Naive thymus-derived CD8-positive, alpha-beta T cell (primary cell): ENCODE results near the gene EHD2. TPM values are rescaled to one million over a fixed set of nuclear protein-coding genes. Genes with fewer than 3 reads are reported as not detected.
"Not testable (repeated sequence)": the region's sequence is repeated elsewhere in the genome, so short reads cannot be mapped to it uniquely, and the experiment has no call there.

ENCODE experiments used
- ATAC-seq, 2 donors: fragments of 150-1000 bp; cut with Tn5 transposase in 1 of 2; sonication (Bioruptor Pico), chemical (Tn5 transposase) in 1 of 2; 1 replicate in 1 of 2; 2 replicates in 1 of 2; pipeline ENCODE4 v1.10.0; 2021; ENCODE audit warnings: mild to moderate bottlenecking in 2 of 2, moderate library complexity in 2 of 2
- POLR2A ChIA-PET: fragments of 350-600 bp; sonication (Branson Sonifier 250); formaldehyde crosslinking; loops from one replicate; lab custom pipeline; 2021; ENCODE audit warnings: antibody characterized with exemption; lab: Charles Lee
- DNase-seq, 10 donors: peaks; one replicate each; pipeline versions ENCODE4 v3.0.0 to v3.0.0-alpha.2; 2020 to 2022
- H3K27ac Mint-ChIP-seq, 10 donors: one replicate each; pipeline ENCODE4 v1.8.0; 2020 to 2022; ENCODE audit warnings: mild to moderate bottlenecking in 10 of 10, mixed read lengths in 10 of 10, moderate library complexity in 4 of 10, inconsistent platforms in 1 of 10
- H3K27me3 Mint-ChIP-seq, 5 donors: one replicate each; pipeline ENCODE4 v1.8.0; 2021 to 2022; ENCODE audit warnings: mixed read lengths in 5 of 5
- H3K36me3 Mint-ChIP-seq, 3 donors: one replicate each; pipeline ENCODE4 v1.8.0; 2020 to 2022; ENCODE audit warnings: mixed read lengths in 3 of 3, mild to moderate bottlenecking in 2 of 3, inconsistent platforms in 1 of 3
- H3K4me1 Mint-ChIP-seq, 4 donors: one replicate each; pipeline ENCODE4 v1.8.0; 2021 to 2022; ENCODE audit warnings: mixed read lengths in 4 of 4
- H3K4me3 Mint-ChIP-seq, 10 donors: one replicate each; pipeline ENCODE4 v1.8.0; 2020 to 2022; ENCODE audit warnings: mild to moderate bottlenecking in 10 of 10, mixed read lengths in 10 of 10, moderate library complexity in 6 of 10, inconsistent platforms in 1 of 10
- H3K9me3 Mint-ChIP-seq, 9 donors: one replicate each; pipeline ENCODE4 v1.8.0; 2020 to 2022; ENCODE audit warnings: mixed read lengths in 9 of 9, mild to moderate bottlenecking in 3 of 9, inconsistent platforms in 1 of 9, moderate library complexity in 1 of 9
- polyA plus RNA-seq, 3 donors: library from polyadenylated mRNA; unstranded; fragments of 300-500 nt; fragmentation: Illumina TruSeq; gene quantifications; one replicate each; pipeline ENCODE4 v1.2.3, GENCODE V29; 2021
- total RNA-seq, 8 experiments: library from RNA in 2 of 8; stranded (reverse) in 2 of 8; gene quantifications; one replicate each; pipeline ENCODE4 v1.2.3 and lab custom pipeline; 2021 to 2026

Gene EHD2
- total and polyA plus RNA-seq, 5 experiments from 2014 or later, result not detected

GRCh38 chr19:47723581-47723940, 10.3 kb downstream of the EHD2 start:
- H3K27ac Mint-ChIP-seq, result no peak overlapping the region
- peaks cover 0 to 6% (median 2%) of the 10 kb centered on the region in 4 donors for H3K4me1 Mint-ChIP-seq
- ATAC-seq (peak in 1 of 2 donors; percentile 30), DNase-seq (no peak)
- no peaks in the 10 kb centered on the region for H3K36me3 Mint-ChIP-seq
- no peaks in the 10 kb centered on the region for H3K9me3 Mint-ChIP-seq
- peaks cover 5 to 36% (median 26%) of the 10 kb centered on the region in 5 donors for H3K27me3 Mint-ChIP-seq
- no peak overlapping the region for H3K4me3 Mint-ChIP-seq
- POLR2A ChIA-PET, result interaction anchor here (0.7 kb wide), 1 partner anchor 28 kb away, joined by 4 read pairs; no protein-coding TSS in a partner anchor

- no peak for DNase-seq
- no peaks in the 10 kb centered on the region for H3K36me3 Mint-ChIP-seq
- POLR2A ChIA-PET, result no interaction called here
- no peaks in the 10 kb centered on the region for H3K9me3 Mint-ChIP-seq
- peaks cover 13 to 46% (median 35%) of the 10 kb centered on the region in 5 donors for H3K27me3 Mint-ChIP-seq
- H3K4me1 Mint-ChIP-seq, result peaks cover 12 to 24% (median 18%) of the 10 kb centered on the region in 4 donors
- ATAC-seq, result no peak
- H3K27ac Mint-ChIP-seq, result no peak overlapping the region
- no peak overlapping the region for H3K4me3 Mint-ChIP-seq
Observed at GRCh38 chr19:47725759-47726401, 12.7 kb downstream of the EHD2 start.

GRCh38 chr19:47726467-47726866, 13.2 kb downstream of the EHD2 start:
- DNase-seq (no peak), ATAC-seq (no peak)
- no peak overlapping the region for H3K27ac Mint-ChIP-seq
- H3K36me3 Mint-ChIP-seq, result no peaks in the 10 kb centered on the region
- peak overlapping the region in 1 of 10 donors; percentile 38 for H3K4me3 Mint-ChIP-seq
- H3K27me3 Mint-ChIP-seq, result peaks cover 14 to 46% (median 35%) of the 10 kb centered on the region in 5 donors
- POLR2A ChIA-PET, result no interaction called here
- no peaks in the 10 kb centered on the region for H3K9me3 Mint-ChIP-seq
- H3K4me1 Mint-ChIP-seq, result peaks cover 12 to 24% (median 19%) of the 10 kb centered on the region in 4 donors

GRCh38 chr19:47728295-47728694, 15.1 kb downstream of the EHD2 start:
- H3K9me3 Mint-ChIP-seq, POLR2A ChIA-PET, H3K36me3 Mint-ChIP-seq, ATAC-seq, DNase-seq: not testable (repeated sequence)
- H3K4me1 Mint-ChIP-seq, result peaks cover 12 to 24% (median 19%) of the 10 kb centered on the region in 4 donors
- peak overlapping the region in 3 of 10 donors; percentile 30 to 58 (median 33) for H3K4me3 Mint-ChIP-seq
- peaks cover 14 to 36% (median 29%) of the 10 kb centered on the region in 5 donors for H3K27me3 Mint-ChIP-seq
- H3K27ac Mint-ChIP-seq, result peak overlapping the region in 1 of 10 donors; percentile 40

GRCh38 chr19:47729468-47729798, 16.2 kb downstream of the EHD2 start:
- H3K9me3 Mint-ChIP-seq, result no peaks in the 10 kb centered on the region
- no peaks in the 10 kb centered on the region for H3K36me3 Mint-ChIP-seq
- peak overlapping the region; percentile 64 to 92 (median 77) for H3K4me3 Mint-ChIP-seq
- H3K27me3 Mint-ChIP-seq, result peaks cover 17 to 41% (median 35%) of the 10 kb centered on the region in 5 donors
- DNase-seq, result no peak
- peak overlapping the region in 3 of 10 donors; percentile 25 to 73 (median 62) for H3K27ac Mint-ChIP-seq
- peak; percentile 50 to 51 for ATAC-seq
- H3K4me1 Mint-ChIP-seq, result peaks cover 12 to 24% (median 19%) of the 10 kb centered on the region in 4 donors
- POLR2A ChIA-PET, result no interaction called here

GRCh38 chr19:47729799-47730520, 16.7 kb downstream of the EHD2 start:
- Mint-ChIP-seq H3K9me3 (no peaks in the 10 kb centered on the region), H3K36me3 (no peaks in the 10 kb centered on the region), H3K27me3 (peaks cover 17 to 37% (median 35%) of the 10 kb centered on the region in 5 donors), H3K27ac (no peak overlapping the region), H3K4me3 (peak overlapping the region; percentile 64 to 92 (median 78)), H3K4me1 (peaks cover 12 to 24% (median 19%) of the 10 kb centered on the region in 4 donors)
- ATAC-seq (peak; percentile 50 to 76), DNase-seq (peak in 1 of 10 donors; percentile 30)
- POLR2A ChIA-PET, result no interaction called here

- Mint-ChIP-seq H3K4me1 (peaks cover 12 to 24% (median 19%) of the 10 kb centered on the region in 4 donors), H3K27me3 (peaks cover 17 to 37% (median 35%) of the 10 kb centered on the region in 5 donors)
- POLR2A ChIA-PET, result no interaction called here
Observed at GRCh38 chr19:47730521-47730889, 17.3 kb downstream of the EHD2 start.

GRCh38 chr19:47730910-47731309, 17.7 kb downstream of the EHD2 start:
- no peak for ATAC-seq

More at GRCh38 chr19:47730521-47730889, 17.3 kb downstream of the EHD2 start:
- no peak overlapping the region for H3K27ac Mint-ChIP-seq
- no peak for DNase-seq
- peak overlapping the region in 8 of 10 donors; percentile 46 to 92 (median 60) for H3K4me3 Mint-ChIP-seq
- H3K9me3 Mint-ChIP-seq, result no peaks in the 10 kb centered on the region
- ATAC-seq, result peak in 1 of 2 donors; percentile 12
- H3K36me3 Mint-ChIP-seq, result no peaks in the 10 kb centered on the region

GRCh38 chr19:47735131-47735530, 21.9 kb downstream of the EHD2 start:
- ATAC-seq, result no peak
- no peak overlapping the region for H3K27ac Mint-ChIP-seq
- POLR2A ChIA-PET, result no interaction called here

More at GRCh38 chr19:47730910-47731309, 17.7 kb downstream of the EHD2 start:
- Mint-ChIP-seq H3K27ac (peak overlapping the region in 1 of 10 donors; percentile 43), H3K9me3 (no peaks in the 10 kb centered on the region), H3K4me3 (peak overlapping the region in 3 of 10 donors; percentile 60 to 78 (median 60)), H3K4me1 (peaks cover 12 to 24% (median 19%) of the 10 kb centered on the region in 4 donors), H3K36me3 (no peaks in the 10 kb centered on the region), H3K27me3 (peaks cover 17 to 36% (median 35%) of the 10 kb centered on the region in 5 donors)
- POLR2A ChIA-PET, result interaction anchor here (0.6 kb wide), 1 partner anchor 73 kb away, joined by 3 read pairs; no protein-coding TSS in a partner anchor
- DNase-seq, result no peak

GRCh38 chr19:47740866-47741519, 27.8 kb downstream of the EHD2 start:
- Mint-ChIP-seq H3K36me3 (peaks cover 0 to 4% (median 0%) of the 10 kb centered on the region in 3 donors), H3K27me3 (peaks cover 0 to 2% (median 0%) of the 10 kb centered on the region in 5 donors), H3K4me3 (no peak overlapping the region), H3K4me1 (peaks cover 8 to 26% (median 15%) of the 10 kb centered on the region in 4 donors), H3K27ac (no peak overlapping the region), H3K9me3 (no peaks in the 10 kb centered on the region)
- DNase-seq (no peak), ATAC-seq (no peak)
- POLR2A ChIA-PET, result interaction anchor here (0.6 kb wide), 1 partner anchor 304 kb away, joined by 3 read pairs; no protein-coding TSS in a partner anchor

More at GRCh38 chr19:47735131-47735530, 21.9 kb downstream of the EHD2 start:
- no peaks in the 10 kb centered on the region for H3K36me3 Mint-ChIP-seq
- H3K4me3 Mint-ChIP-seq, result no peak overlapping the region
- H3K9me3 Mint-ChIP-seq, result no peaks in the 10 kb centered on the region
- peaks cover 2 to 6% (median 4%) of the 10 kb centered on the region in 4 donors for H3K4me1 Mint-ChIP-seq
- DNase-seq, result no peak
- H3K27me3 Mint-ChIP-seq, result peaks cover 7 to 14% (median 10%) of the 10 kb centered on the region in 5 donors

- ATAC-seq (no peak), DNase-seq (no peak)
- H3K4me1 Mint-ChIP-seq, result peaks cover 8 to 29% (median 16%) of the 10 kb centered on the region in 4 donors
- peak overlapping the region in 6 of 10 donors; percentile 31 to 70 (median 51) for H3K4me3 Mint-ChIP-seq
- POLR2A ChIA-PET, result no interaction called here
- peak overlapping the region in 1 of 10 donors; percentile 22 for H3K27ac Mint-ChIP-seq
- H3K9me3 Mint-ChIP-seq, result no peaks in the 10 kb centered on the region
- peaks cover 0 to 4% (median 0%) of the 10 kb centered on the region in 3 donors for H3K36me3 Mint-ChIP-seq
- peaks cover 0 to 2% (median 0%) of the 10 kb centered on the region in 5 donors for H3K27me3 Mint-ChIP-seq
Observed at GRCh38 chr19:47741544-47742140, 28.4 kb downstream of the EHD2 start.

GRCh38 chr19:47742634-47743033, 29.4 kb downstream of the EHD2 start:
- H3K27me3 Mint-ChIP-seq, result peaks cover 0 to 2% (median 0%) of the 10 kb centered on the region in 5 donors
- DNase-seq (no peak), ATAC-seq (no peak)
- peak overlapping the region in 2 of 10 donors; percentile 33 to 88 for H3K27ac Mint-ChIP-seq
- H3K9me3 Mint-ChIP-seq, result no peaks in the 10 kb centered on the region
- peaks cover 8 to 35% (median 19%) of the 10 kb centered on the region in 4 donors for H3K4me1 Mint-ChIP-seq
- peaks cover 0 to 8% (median 2%) of the 10 kb centered on the region in 3 donors for H3K36me3 Mint-ChIP-seq
- POLR2A ChIA-PET, result no interaction called here
- peak overlapping the region; percentile 24 to 98 (median 48) for H3K4me3 Mint-ChIP-seq
